ENCODE data around the gene SMU1.

SMU1 gene

GRCh38 chr9:33113799-33114547 is 37.5 kb upstream of the SMU1 start:
- Histone ChIP-seq H3K4me3 (ENCODE audit: low read length in 2 of 2) (no peak overlapping the region), H3K36me3 (ENCODE audit: control insufficient read depth in 2 of 2, insufficient read depth in 2 of 2, low read length in 2 of 2) (peaks cover 19 to 29% of the 10 kb centered on the region in 2 donors), H3K4me1 (ENCODE audit: control insufficient read depth, insufficient read depth, low read length) (no peaks in the 10 kb centered on the region), H3K27ac (ENCODE audit: low read length) (no peak overlapping the region), H3K9me3 (ENCODE audit: control insufficient read depth in 2 of 2, low read length in 2 of 2) (no peaks in the 10 kb centered on the region), H3K9ac (ENCODE audit: low read length in 2 of 2) (no peak overlapping the region), H3K27me3 (ENCODE audit: control insufficient read depth in 1 of 2, insufficient read depth in 2 of 2, low read length in 2 of 2) (no peaks in the 10 kb centered on the region)

- Histone ChIP-seq H3K9me3 (ENCODE audit: control insufficient read depth in 2 of 2, low read length in 2 of 2) (no peaks in the 10 kb centered on the region), H3K27me3 (ENCODE audit: control insufficient read depth in 1 of 2, insufficient read depth in 2 of 2, low read length in 2 of 2) (no peaks in the 10 kb centered on the region), H3K9ac (ENCODE audit: low read length in 2 of 2) (no peak overlapping the region), H3K4me1 (ENCODE audit: control insufficient read depth, insufficient read depth, low read length) (peaks cover under 1% of the 10 kb centered on the region), H3K27ac (ENCODE audit: low read length) (no peak overlapping the region), H3K36me3 (ENCODE audit: control insufficient read depth in 2 of 2, insufficient read depth in 2 of 2, low read length in 2 of 2) (peaks cover 19 to 25% of the 10 kb centered on the region in 2 donors), H3K4me3 (ENCODE audit: low read length in 2 of 2) (no peak overlapping the region)
Observed at GRCh38 chr9:33112094-33112493, 35.6 kb upstream of the SMU1 start.

- no peak overlapping the region for H3K27ac ChIP-seq (ENCODE audit: low read length)
- H3K4me1 ChIP-seq (ENCODE audit: control insufficient read depth, insufficient read depth, low read length): peaks cover 5% of the 10 kb centered on the region
- H3K9ac ChIP-seq (ENCODE audit: low read length in 2 of 2): no peak overlapping the region
- no peaks in the 10 kb centered on the region for H3K27me3 ChIP-seq (ENCODE audit: control insufficient read depth in 1 of 2, insufficient read depth in 2 of 2, low read length in 2 of 2)
- peaks cover 19 to 25% of the 10 kb centered on the region in 2 donors for H3K36me3 ChIP-seq (ENCODE audit: control insufficient read depth in 2 of 2, insufficient read depth in 2 of 2, low read length in 2 of 2)
- H3K4me3 ChIP-seq (ENCODE audit: low read length in 2 of 2): no peak overlapping the region
- no peaks in the 10 kb centered on the region for H3K9me3 ChIP-seq (ENCODE audit: control insufficient read depth in 2 of 2, low read length in 2 of 2)
Observed at GRCh38 chr9:33111631-33112030, 35.2 kb upstream of the SMU1 start.

- H3K9me3 ChIP-seq (ENCODE audit: control insufficient read depth in 2 of 2, low read length in 2 of 2): no peaks in the 10 kb centered on the region
- H3K27me3 ChIP-seq (ENCODE audit: control insufficient read depth in 1 of 2, insufficient read depth in 2 of 2, low read length in 2 of 2): no peaks in the 10 kb centered on the region
- H3K4me3 ChIP-seq (ENCODE audit: low read length in 2 of 2): no peak overlapping the region
- no peak overlapping the region for H3K27ac ChIP-seq (ENCODE audit: low read length)
- H3K9ac ChIP-seq (ENCODE audit: low read length in 2 of 2): no peak overlapping the region
- H3K4me1 ChIP-seq (ENCODE audit: control insufficient read depth, insufficient read depth, low read length): peaks cover 9% of the 10 kb centered on the region
- peaks cover 19 to 25% of the 10 kb centered on the region in 2 donors for H3K36me3 ChIP-seq (ENCODE audit: control insufficient read depth in 2 of 2, insufficient read depth in 2 of 2, low read length in 2 of 2)
Observed at GRCh38 chr9:33110686-33111085, 34.2 kb upstream of the SMU1 start.

DNA sequence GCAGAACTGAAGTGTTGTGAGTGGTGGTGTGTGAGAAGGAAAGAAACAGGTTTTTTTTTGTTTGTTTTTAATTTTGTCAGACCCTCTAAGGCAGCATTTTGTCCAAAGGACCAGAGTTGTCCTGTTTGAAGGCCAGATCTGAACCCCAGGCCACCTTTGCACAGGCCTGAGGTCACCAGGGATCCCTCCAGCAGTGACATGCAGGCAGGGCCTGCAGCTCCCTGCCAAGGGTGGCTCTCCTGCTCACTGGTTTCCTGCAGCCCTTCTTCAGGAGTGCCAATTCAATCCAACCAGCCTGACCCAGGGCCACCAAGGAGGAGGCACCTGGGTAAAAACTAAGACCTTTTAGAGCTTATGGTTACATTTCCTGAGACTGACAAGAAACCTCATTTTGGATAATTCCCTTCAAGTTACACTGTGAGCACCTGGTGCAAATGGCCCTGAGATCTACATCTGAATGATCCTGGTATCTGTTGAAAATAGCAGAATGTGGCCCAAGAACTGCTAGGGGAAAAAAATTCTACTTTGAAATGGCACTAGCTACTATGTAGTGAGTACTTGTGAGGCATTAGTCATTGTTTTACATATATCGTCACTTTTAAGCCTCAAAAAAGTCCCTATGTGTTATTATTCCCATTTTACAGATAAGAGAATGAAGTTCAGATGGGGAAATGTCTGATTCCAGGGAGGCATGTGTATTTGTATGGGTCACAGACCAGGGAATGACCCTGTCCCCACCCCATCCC is 33.5 kb upstream of the SMU1 start:
- Histone ChIP-seq H3K4me1 (ENCODE audit: control insufficient read depth, insufficient read depth, low read length) (peaks cover 9% of the 10 kb centered on the region), H3K9me3 (ENCODE audit: control insufficient read depth in 2 of 2, low read length in 2 of 2) (no peaks in the 10 kb centered on the region), H3K9ac (ENCODE audit: low read length in 2 of 2) (no peak overlapping the region), H3K4me3 (ENCODE audit: low read length in 2 of 2) (no peak overlapping the region), H3K27me3 (ENCODE audit: control insufficient read depth in 1 of 2, insufficient read depth in 2 of 2, low read length in 2 of 2) (no peaks in the 10 kb centered on the region), H3K36me3 (ENCODE audit: control insufficient read depth in 2 of 2, insufficient read depth in 2 of 2, low read length in 2 of 2) (peaks cover 19 to 23% of the 10 kb centered on the region in 2 donors), H3K27ac (ENCODE audit: low read length) (no peak overlapping the region)

DNA sequence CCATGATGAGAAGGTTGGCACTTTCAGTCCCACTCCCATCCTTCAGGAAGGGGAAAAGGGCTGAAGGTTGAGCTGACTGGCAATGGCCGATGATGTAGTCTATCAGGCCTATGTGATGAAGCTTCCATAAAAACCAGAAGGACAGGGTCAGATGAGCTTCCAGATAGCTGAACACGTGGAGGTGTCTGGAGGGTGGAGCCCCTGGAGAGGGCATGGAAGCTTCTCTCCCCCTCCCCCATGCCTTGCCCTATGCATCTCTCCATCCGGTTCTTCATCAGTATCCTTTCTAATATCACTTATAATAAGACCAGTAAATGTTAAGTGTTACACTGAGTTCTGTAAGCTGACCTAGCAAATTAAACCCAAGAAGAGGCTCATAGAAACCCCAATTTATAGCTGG is 32.6 kb upstream of the SMU1 start:
- Histone ChIP-seq H3K27me3 (ENCODE audit: control insufficient read depth in 1 of 2, insufficient read depth in 2 of 2, low read length in 2 of 2) (no peaks in the 10 kb centered on the region), H3K27ac (ENCODE audit: low read length) (no peak overlapping the region), H3K36me3 (ENCODE audit: control insufficient read depth in 2 of 2, insufficient read depth in 2 of 2, low read length in 2 of 2) (peaks cover 15 to 19% of the 10 kb centered on the region in 2 donors), H3K9ac (ENCODE audit: low read length in 2 of 2) (no peak overlapping the region), H3K4me1 (ENCODE audit: control insufficient read depth, insufficient read depth, low read length) (peaks cover 9% of the 10 kb centered on the region), H3K9me3 (ENCODE audit: control insufficient read depth in 2 of 2, low read length in 2 of 2) (no peaks in the 10 kb centered on the region), H3K4me3 (ENCODE audit: low read length in 2 of 2) (no peak overlapping the region)

- H3K4me1 ChIP-seq (ENCODE audit: control insufficient read depth, insufficient read depth, low read length): peaks cover 9% of the 10 kb centered on the region
Observed at GRCh38 chr9:33108472-33108871, 32.0 kb upstream of the SMU1 start.

GRCh38 chr9:33107762-33108161 is 31.3 kb upstream of the SMU1 start:
- Histone ChIP-seq H3K27ac (ENCODE audit: low read length) (no peak overlapping the region), H3K4me1 (ENCODE audit: control insufficient read depth, insufficient read depth, low read length) (peaks cover 9% of the 10 kb centered on the region), H3K9me3 (ENCODE audit: control insufficient read depth in 2 of 2, low read length in 2 of 2) (no peaks in the 10 kb centered on the region), H3K27me3 (ENCODE audit: control insufficient read depth in 1 of 2, insufficient read depth in 2 of 2, low read length in 2 of 2) (no peaks in the 10 kb centered on the region), H3K9ac (ENCODE audit: low read length in 2 of 2) (no peak overlapping the region), H3K36me3 (ENCODE audit: control insufficient read depth in 2 of 2, insufficient read depth in 2 of 2, low read length in 2 of 2) (peaks cover 4 to 11% of the 10 kb centered on the region in 2 donors), H3K4me3 (ENCODE audit: low read length in 2 of 2) (no peak overlapping the region)

More at GRCh38 chr9:33108472-33108871, 32.0 kb upstream of the SMU1 start:
- no peaks in the 10 kb centered on the region for H3K27me3 ChIP-seq (ENCODE audit: control insufficient read depth in 1 of 2, insufficient read depth in 2 of 2, low read length in 2 of 2)
- no peaks in the 10 kb centered on the region for H3K9me3 ChIP-seq (ENCODE audit: control insufficient read depth in 2 of 2, low read length in 2 of 2)
- H3K4me3 ChIP-seq (ENCODE audit: low read length in 2 of 2): no peak overlapping the region
- H3K9ac ChIP-seq (ENCODE audit: low read length in 2 of 2): no peak overlapping the region
- peaks cover 10 to 16% of the 10 kb centered on the region in 2 donors for H3K36me3 ChIP-seq (ENCODE audit: control insufficient read depth in 2 of 2, insufficient read depth in 2 of 2, low read length in 2 of 2)
- no peak overlapping the region for H3K27ac ChIP-seq (ENCODE audit: low read length)

DNA sequence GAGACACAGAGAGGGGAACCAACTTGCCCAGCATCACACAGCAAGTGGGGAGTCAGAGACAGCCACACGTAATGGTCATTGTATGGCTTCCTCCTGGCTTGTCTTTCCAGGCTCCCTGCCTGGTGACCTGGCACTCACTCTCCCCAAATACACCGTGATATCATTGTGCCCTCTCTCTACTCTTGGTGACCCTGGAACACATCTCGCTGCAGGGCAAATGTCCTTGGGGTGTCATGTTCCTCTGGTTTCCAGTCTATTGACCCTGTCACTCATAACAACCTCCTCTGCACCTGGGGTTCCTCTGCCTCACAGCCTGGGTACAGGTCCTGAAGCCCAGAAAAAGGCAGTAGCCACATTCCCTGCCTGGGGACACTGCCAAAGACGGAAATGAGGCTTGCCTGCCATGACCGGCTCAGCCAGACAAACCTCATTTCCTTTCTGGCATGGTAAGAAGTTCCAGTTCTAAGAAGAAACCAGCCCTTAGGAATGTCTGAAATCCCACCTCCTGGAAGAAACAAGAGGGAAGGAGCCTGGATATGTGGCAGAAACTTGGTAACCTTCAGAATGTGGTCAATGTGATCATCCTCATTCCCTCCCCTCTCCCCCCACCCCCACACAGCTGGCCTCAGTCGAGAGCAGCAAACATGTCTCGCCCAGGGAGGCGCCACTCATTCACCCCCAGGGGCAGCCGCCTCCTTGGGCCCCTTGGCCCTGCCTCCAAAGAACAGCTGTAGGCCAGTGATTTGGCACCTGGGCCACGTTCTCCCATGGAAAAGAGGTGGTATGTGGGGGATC is 30.6 kb upstream of the SMU1 start:
- Histone ChIP-seq H3K9ac (ENCODE audit: low read length in 2 of 2) (no peak overlapping the region), H3K27me3 (ENCODE audit: control insufficient read depth in 1 of 2, insufficient read depth in 2 of 2, low read length in 2 of 2) (no peaks in the 10 kb centered on the region), H3K27ac (ENCODE audit: low read length) (no peak overlapping the region), H3K36me3 (ENCODE audit: control insufficient read depth in 2 of 2, insufficient read depth in 2 of 2, low read length in 2 of 2) (peaks cover 4 to 6% of the 10 kb centered on the region in 2 donors), H3K4me1 (ENCODE audit: control insufficient read depth, insufficient read depth, low read length) (peaks cover 9% of the 10 kb centered on the region), H3K9me3 (ENCODE audit: control insufficient read depth in 2 of 2, low read length in 2 of 2) (no peaks in the 10 kb centered on the region), H3K4me3 (ENCODE audit: low read length in 2 of 2) (no peak overlapping the region)

DNA sequence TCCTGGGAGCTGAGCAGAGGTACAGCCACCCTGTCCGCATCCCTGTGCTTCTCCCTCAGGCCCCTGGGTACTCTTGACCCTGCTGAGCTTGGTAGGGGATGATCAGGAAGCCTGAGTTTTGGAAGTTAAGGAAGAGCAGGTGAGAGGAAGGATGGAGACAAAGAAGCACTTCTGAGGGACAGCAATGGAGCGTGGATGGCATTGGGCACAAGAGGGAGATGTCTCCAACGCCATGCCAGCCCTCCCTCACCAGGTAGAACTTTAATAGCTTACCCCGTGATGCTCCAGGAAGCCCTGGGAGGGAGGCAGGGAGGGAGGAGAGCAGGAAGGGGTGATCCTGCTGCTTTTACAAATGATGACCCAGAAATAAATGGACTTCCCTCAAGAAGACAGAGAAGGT is 29.9 kb upstream of the SMU1 start:
- Histone ChIP-seq H3K9ac (ENCODE audit: low read length in 2 of 2) (no peak overlapping the region), H3K27ac (ENCODE audit: low read length) (no peak overlapping the region), H3K4me1 (ENCODE audit: control insufficient read depth, insufficient read depth, low read length) (peaks cover 9% of the 10 kb centered on the region), H3K27me3 (ENCODE audit: control insufficient read depth in 1 of 2, insufficient read depth in 2 of 2, low read length in 2 of 2) (no peaks in the 10 kb centered on the region), H3K9me3 (ENCODE audit: control insufficient read depth in 2 of 2, low read length in 2 of 2) (no peaks in the 10 kb centered on the region), H3K4me3 (ENCODE audit: low read length in 2 of 2) (no peak overlapping the region), H3K36me3 (ENCODE audit: control insufficient read depth in 2 of 2, insufficient read depth in 2 of 2, low read length in 2 of 2) (peaks cover 0 to 2% of the 10 kb centered on the region in 2 donors)

Measured in stomach smooth muscle (tissue), 2 donors.